Measurements from ENCODE around the gene LYG2.
"Not testable (repeated sequence)": the region's sequence is repeated elsewhere in the genome, so short reads cannot be mapped to it uniquely, and the experiment has no call there.

Gene LYG2

DNA sequence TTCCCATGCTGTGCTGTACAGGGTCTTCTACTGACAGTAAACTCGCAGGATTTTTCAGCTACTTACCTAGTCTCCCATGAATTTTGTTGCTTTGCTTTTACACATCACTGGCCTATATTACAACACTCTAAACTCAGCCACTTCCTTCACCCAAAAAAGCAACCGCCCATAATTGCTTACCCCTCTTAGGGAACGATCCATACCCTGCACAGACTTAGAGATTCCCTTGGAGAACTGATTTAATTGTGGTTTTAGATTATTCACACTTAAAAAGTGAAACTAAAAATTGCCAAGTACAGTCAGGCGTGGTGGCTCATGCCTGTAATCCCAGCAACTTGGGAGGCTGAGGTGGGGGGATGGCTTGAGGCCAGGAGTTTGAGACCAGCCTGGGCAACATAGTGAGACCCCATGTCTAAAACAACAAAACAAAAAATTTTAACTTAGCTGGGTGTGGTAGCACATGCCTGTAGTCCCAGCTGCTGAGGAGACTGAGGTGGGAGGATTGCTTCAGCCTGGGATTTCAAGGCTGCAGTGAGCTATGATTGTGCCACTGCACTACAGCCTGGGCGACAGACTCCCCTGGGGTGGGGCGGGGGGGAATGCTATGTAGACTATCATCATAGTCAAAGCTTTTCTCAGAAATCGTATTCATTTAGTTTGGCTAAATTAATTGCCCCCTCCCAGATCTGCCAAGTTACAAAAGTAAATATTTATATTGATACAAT lies 55.2 kb downstream of the LYG2 start:
- no peak for DNase-seq

DNA sequence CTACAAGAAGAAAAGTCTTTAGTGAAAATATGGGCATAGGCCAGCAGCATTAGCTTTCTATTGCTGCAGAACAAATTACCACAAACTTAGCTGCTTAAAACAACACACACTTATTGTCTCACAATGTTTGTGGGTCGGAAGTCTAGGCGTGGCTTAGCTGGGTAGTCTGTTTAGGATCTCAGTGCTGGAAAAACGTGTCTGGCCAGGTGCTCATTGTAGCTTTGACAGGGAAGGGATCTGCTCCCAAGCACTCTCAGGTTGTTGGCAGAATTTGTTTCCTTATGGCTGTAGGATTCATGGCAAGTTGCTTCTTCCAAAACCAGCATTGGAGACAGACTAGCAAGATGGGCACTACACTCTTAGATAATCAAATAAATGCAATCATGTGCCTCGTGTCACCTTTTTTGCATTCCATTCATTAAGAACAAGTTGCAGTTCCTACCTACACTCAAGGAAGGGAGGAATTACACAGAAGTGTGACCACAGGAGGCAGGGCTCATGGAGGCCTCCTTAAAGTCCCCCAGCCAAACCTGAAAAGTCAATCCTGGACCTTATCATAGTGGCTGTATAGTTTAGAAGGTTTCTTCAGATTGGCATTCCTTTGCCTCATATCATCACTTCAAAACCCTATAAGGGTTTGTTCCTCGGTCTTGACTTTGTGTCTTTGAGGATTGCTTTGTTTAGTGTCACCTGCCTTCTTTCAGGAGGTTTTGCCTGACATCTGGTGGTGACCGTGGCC lies 57.2 kb downstream of the LYG2 start:
- DNase-seq: no peak

DNA sequence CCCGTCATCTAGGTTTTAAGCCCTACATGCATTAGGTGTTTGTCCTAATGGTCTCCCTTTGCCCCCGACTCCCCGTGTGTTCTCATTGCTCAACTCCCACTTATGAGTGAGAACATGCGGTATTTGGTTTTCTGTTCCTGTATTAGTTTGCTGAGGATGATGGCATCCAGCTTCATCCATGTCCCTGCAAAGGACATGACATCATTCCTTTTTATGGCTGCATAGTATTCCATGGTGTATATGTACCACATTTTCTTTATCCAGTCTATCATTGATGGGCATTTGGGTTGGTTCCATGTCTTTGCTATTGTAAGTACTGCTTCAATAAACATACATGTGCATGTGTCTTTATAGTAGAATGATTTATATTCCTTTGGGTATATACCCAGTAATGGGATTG lies 63.1 kb downstream of the LYG2 start:
- not testable (repeated sequence) for DNase-seq

All from activated CD4-positive, alpha-beta T cell treated with anti-CD3 and anti-CD28 coated beads for 1 hour (primary cell).